ENCODE data around the gene DOK1. TPM values are rescaled to one million over a fixed set of nuclear protein-coding genes. Genes with fewer than 3 reads are reported as not detected.

DOK1 gene
- total RNA-seq, 1 experiment from 2014 or later: 15.0 TPM

GRCh38 chr2:74576211-74576862, 21.8 kb downstream of the DOK1 start:
- Histone ChIP-seq H3K9me2 (ENCODE audit: insufficient read depth) (no peaks in the 10 kb centered on the region), H3K4me1 (replicated peaks; ENCODE audit: insufficient read depth) (peaks cover 9% of the 10 kb centered on the region; the same call in 1 of the 2 replicates), H2AFZ (no peak overlapping the region), H4K20me1 (ENCODE audit: insufficient read depth) (no peaks in the 10 kb centered on the region), H3K79me2 (ENCODE audit: low read depth) (no peaks in the 10 kb centered on the region), H3K4me2 (no peak overlapping the region), H3K4me3 (no peak overlapping the region), H3K27me3 (ENCODE audit: insufficient read depth, low read depth) (no peaks in the 10 kb centered on the region), H3K36me3 (ENCODE audit: low read depth) (no peaks in the 10 kb centered on the region), H3K9me3 (ENCODE audit: insufficient read depth, low read depth) (no peaks in the 10 kb centered on the region), H3F3A (ENCODE audit: insufficient read depth, low read depth) (peaks cover 19% of the 10 kb centered on the region), H3K27ac (no peak overlapping the region)
- CTCF ChIA-PET: no interaction called here
- TF ChIP-seq CTCF (conservative IDR thresholded peaks at IDR 0.05): no peak
- TF ChIP-seq EZH2 (IDR thresholded peaks at IDR 0.05; ENCODE audit: low read depth): no peak
- no TSS peak for BruUV-seq (replicated peaks)
- POLR2A ChIA-PET (ENCODE audit: unreplicated experiment): no interaction called here
- intact Hi-C loops (cut with micrococcal nuclease; ENCODE audit: unreplicated experiment): no loop called here
- DNase-seq: no peak

- Histone ChIP-seq H3K27ac (no peak overlapping the region), H3K79me2 (ENCODE audit: low read depth) (no peaks in the 10 kb centered on the region), H3K4me2 (no peak overlapping the region), H2AFZ (no peak overlapping the region), H3F3A (ENCODE audit: insufficient read depth, low read depth) (peaks cover 19% of the 10 kb centered on the region), H3K4me1 (replicated peaks; ENCODE audit: insufficient read depth) (peaks cover 9% of the 10 kb centered on the region; the same call in 1 of the 2 replicates), H4K20me1 (ENCODE audit: insufficient read depth) (no peaks in the 10 kb centered on the region), H3K9me3 (ENCODE audit: insufficient read depth, low read depth) (no peaks in the 10 kb centered on the region), H3K9me2 (ENCODE audit: insufficient read depth) (no peaks in the 10 kb centered on the region), H3K27me3 (ENCODE audit: insufficient read depth, low read depth) (no peaks in the 10 kb centered on the region), H3K36me3 (ENCODE audit: low read depth) (no peaks in the 10 kb centered on the region), H3K4me3 (no peak overlapping the region)
- intact Hi-C loops (cut with micrococcal nuclease; ENCODE audit: unreplicated experiment): no loop called here
- TF ChIP-seq CTCF (conservative IDR thresholded peaks at IDR 0.05): no peak
- ChIA-PET CTCF (no interaction called here), POLR2A (ENCODE audit: unreplicated experiment) (interaction anchor here (0.5 kb wide), 1 partner anchor 33 kb away, joined by 3 read pairs; no protein-coding TSS in a partner anchor)
- BruUV-seq (replicated peaks): no TSS peak
- DNase-seq: no peak
Observed at GRCh38 chr2:74576863-74577229, 22.3 kb downstream of the DOK1 start.

- Histone ChIP-seq H3K4me2 (no peak overlapping the region), H3K79me2 (ENCODE audit: low read depth) (no peaks in the 10 kb centered on the region), H3K9me3 (ENCODE audit: insufficient read depth, low read depth) (no peaks in the 10 kb centered on the region), H3K27ac (no peak overlapping the region), H3K4me3 (no peak overlapping the region), H3K4me1 (replicated peaks; ENCODE audit: insufficient read depth) (peaks cover 9% of the 10 kb centered on the region; the same call in 1 of the 2 replicates), H3K36me3 (ENCODE audit: low read depth) (no peaks in the 10 kb centered on the region), H3K27me3 (ENCODE audit: insufficient read depth, low read depth) (no peaks in the 10 kb centered on the region), H4K20me1 (ENCODE audit: insufficient read depth) (no peaks in the 10 kb centered on the region), H2AFZ (no peak overlapping the region), H3F3A (ENCODE audit: insufficient read depth, low read depth) (peaks cover 19% of the 10 kb centered on the region), H3K9me2 (ENCODE audit: insufficient read depth) (no peaks in the 10 kb centered on the region)
- intact Hi-C loops (cut with micrococcal nuclease; ENCODE audit: unreplicated experiment): no loop called here
- POLR2A ChIA-PET (ENCODE audit: unreplicated experiment): interaction anchor here (0.5 kb wide), 1 partner anchor 33 kb away, joined by 3 read pairs; no protein-coding TSS in a partner anchor
- CTCF ChIA-PET: no interaction called here
- no peak for TF ChIP-seq CTCF (conservative IDR thresholded peaks at IDR 0.05)
- TF ChIP-seq EZH2 (IDR thresholded peaks at IDR 0.05; ENCODE audit: low read depth): no peak
- BruUV-seq (replicated peaks): no TSS peak
- DNase-seq: no peak
Observed at GRCh38 chr2:74577448-74577847, 22.9 kb downstream of the DOK1 start.

Data from PC-9 (cell line).